Measurements from ENCODE around the gene CENPU.

DNA sequence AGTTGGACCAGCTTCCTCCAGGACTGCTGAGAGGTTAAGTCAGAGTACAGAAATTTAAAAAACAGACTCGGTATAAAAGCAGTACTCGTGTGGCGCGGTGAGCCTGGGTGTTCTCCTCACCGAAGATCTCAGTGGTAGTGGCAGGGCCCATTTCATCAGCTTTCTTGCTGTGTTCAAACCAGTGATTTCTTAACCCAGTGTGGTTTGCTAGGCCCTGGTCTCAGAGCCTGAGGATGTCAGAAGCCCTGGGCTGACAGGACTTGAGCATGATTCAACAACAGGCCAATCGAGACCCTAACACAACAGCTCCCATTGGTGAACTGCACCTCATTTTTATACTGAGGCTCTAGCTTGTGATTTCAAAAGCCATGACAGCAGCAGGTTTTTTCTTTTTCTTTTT is 61.2 kb downstream of the CENPU start:
- TF ChIP-seq, protein P1, sequence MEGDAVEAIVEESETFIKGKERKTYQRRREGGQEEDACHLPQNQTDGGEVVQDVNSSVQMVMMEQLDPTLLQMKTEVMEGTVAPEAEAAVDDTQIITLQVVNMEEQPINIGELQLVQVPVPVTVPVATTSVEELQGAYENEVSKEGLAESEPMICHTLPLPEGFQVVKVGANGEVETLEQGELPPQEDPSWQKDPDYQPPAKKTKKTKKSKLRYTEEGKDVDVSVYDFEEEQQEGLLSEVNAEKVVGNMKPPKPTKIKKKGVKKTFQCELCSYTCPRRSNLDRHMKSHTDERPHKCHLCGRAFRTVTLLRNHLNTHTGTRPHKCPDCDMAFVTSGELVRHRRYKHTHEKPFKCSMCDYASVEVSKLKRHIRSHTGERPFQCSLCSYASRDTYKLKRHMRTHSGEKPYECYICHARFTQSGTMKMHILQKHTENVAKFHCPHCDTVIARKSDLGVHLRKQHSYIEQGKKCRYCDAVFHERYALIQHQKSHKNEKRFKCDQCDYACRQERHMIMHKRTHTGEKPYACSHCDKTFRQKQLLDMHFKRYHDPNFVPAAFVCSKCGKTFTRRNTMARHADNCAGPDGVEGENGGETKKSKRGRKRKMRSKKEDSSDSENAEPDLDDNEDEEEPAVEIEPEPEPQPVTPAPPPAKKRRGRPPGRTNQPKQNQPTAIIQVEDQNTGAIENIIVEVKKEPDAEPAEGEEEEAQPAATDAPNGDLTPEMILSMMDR (IDR thresholded peaks at IDR 0.05; ENCODE audit: poor library complexity, severe bottlenecking): no peak
- TF ChIP-seq POLR2AphosphoS5 (IDR thresholded peaks at IDR 0.05) (no peak), SMC3 (conservative IDR thresholded peaks at IDR 0.05; ENCODE audit: poor library complexity) (no peak), RAD21 (conservative IDR thresholded peaks at IDR 0.05) (no peak), EZH2 (IDR thresholded peaks at IDR 0.05; ENCODE audit: borderline replicate concordance, insufficient read depth, low read length, poor library complexity, severe bottlenecking) (no peak), TAF1 (IDR thresholded peaks at IDR 0.05; ENCODE audit: low read depth) (no peak), EP300 (conservative IDR thresholded peaks at IDR 0.05; ENCODE audit: poor library complexity, severe bottlenecking) (no peak), MXI1 (conservative IDR thresholded peaks at IDR 0.05; ENCODE audit: poor library complexity, severe bottlenecking) (no peak)
- TF ChIP-seq, protein P2, sequence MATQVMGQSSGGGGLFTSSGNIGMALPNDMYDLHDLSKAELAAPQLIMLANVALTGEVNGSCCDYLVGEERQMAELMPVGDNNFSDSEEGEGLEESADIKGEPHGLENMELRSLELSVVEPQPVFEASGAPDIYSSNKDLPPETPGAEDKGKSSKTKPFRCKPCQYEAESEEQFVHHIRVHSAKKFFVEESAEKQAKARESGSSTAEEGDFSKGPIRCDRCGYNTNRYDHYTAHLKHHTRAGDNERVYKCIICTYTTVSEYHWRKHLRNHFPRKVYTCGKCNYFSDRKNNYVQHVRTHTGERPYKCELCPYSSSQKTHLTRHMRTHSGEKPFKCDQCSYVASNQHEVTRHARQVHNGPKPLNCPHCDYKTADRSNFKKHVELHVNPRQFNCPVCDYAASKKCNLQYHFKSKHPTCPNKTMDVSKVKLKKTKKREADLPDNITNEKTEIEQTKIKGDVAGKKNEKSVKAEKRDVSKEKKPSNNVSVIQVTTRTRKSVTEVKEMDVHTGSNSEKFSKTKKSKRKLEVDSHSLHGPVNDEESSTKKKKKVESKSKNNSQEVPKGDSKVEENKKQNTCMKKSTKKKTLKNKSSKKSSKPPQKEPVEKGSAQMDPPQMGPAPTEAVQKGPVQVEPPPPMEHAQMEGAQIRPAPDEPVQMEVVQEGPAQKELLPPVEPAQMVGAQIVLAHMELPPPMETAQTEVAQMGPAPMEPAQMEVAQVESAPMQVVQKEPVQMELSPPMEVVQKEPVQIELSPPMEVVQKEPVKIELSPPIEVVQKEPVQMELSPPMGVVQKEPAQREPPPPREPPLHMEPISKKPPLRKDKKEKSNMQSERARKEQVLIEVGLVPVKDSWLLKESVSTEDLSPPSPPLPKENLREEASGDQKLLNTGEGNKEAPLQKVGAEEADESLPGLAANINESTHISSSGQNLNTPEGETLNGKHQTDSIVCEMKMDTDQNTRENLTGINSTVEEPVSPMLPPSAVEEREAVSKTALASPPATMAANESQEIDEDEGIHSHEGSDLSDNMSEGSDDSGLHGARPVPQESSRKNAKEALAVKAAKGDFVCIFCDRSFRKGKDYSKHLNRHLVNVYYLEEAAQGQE (IDR thresholded peaks at IDR 0.05; ENCODE audit: borderline replicate concordance): no peak
